GM20000 (cell line): ENCODE data around the gene CASKIN2.
"Not testable (repeated sequence)": the region's sequence is repeated elsewhere in the genome, so short reads cannot be mapped to it uniquely, and the experiment has no call there.

Experiments used
- DNase-seq: peaks from one replicate; pipeline ENCODE4 v3.0.0; 2012; ENCODE audit warnings: low spot score
- TF ChIP-seq, protein P1 (sequence below): IDR thresholded peaks from 2 replicates; pipeline ENCODE4 v1.5.1; 2012; ENCODE audit warnings: mild to moderate bottlenecking, control low read depth; ENCODE audit errors: extremely low read depth, missing control alignments

CASKIN2 gene

GRCh38 chr17:75456417-75457046 lies 58.8 kb downstream of the CASKIN2 start, which contains the start of gene TMEM94:
Gene TMEM94, plus strand, starts transcription at chr17:75456635. Its CDS starts 15,271 bp downstream, at chr17:75471906.
- TF ChIP-seq, protein P1, sequence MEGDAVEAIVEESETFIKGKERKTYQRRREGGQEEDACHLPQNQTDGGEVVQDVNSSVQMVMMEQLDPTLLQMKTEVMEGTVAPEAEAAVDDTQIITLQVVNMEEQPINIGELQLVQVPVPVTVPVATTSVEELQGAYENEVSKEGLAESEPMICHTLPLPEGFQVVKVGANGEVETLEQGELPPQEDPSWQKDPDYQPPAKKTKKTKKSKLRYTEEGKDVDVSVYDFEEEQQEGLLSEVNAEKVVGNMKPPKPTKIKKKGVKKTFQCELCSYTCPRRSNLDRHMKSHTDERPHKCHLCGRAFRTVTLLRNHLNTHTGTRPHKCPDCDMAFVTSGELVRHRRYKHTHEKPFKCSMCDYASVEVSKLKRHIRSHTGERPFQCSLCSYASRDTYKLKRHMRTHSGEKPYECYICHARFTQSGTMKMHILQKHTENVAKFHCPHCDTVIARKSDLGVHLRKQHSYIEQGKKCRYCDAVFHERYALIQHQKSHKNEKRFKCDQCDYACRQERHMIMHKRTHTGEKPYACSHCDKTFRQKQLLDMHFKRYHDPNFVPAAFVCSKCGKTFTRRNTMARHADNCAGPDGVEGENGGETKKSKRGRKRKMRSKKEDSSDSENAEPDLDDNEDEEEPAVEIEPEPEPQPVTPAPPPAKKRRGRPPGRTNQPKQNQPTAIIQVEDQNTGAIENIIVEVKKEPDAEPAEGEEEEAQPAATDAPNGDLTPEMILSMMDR, result no peak
- DNase-seq, result peak; percentile 96

DNA sequence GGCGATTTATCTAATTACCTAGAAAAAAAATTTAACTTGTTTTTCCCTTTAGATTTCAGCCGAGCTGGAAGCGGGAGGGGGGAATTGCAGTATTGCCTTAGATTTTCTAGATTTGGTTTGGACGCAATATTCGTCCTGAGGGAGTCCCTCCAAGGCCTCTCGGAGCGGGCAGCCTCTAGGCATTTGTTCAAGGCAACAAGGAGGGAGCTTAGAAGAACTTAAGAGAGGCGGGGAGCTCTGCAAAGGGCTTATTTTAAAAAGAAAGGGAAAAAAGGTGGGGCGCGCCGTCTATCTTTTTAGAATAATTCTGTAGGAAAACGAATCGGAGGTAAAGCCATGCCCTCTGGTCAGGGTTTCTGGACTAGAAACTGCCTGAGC lies 59.3 kb downstream of the CASKIN2 start:
- no peak for DNase-seq
- TF ChIP-seq, protein P1, result no peak

GRCh38 chr17:75454672-75455071 lies 60.7 kb downstream of the CASKIN2 start:
- not testable (repeated sequence) for DNase-seq

DNA sequence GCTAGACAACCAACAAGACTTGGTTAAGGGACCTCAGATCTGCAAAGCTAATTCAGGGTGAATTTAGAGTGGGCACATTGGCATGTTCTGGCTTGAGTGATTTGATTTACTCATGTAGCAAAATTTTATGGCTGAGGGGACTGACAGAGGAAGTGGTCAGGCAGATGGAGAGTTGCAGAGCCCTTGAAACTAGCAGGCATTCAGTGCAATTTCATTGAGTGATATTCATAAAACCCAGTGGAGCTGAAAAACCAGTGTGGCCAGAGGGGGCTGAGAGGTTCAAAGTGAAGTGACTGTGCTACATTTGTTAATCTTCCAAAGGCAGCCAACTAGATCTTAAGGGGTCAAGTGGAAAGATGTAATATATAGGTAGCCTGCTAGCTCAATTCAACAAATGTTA lies 61.1 kb downstream of the CASKIN2 start:
- TF ChIP-seq, protein P1, result no peak
- peak; percentile 37 for DNase-seq

- TF ChIP-seq, protein P1, result no peak
- no peak for DNase-seq
Observed at GRCh38 chr17:75450270-75450669, 65.1 kb downstream of the CASKIN2 start.
